Measurements from ENCODE around the gene CELSR1. TPM values are rescaled to one million over a fixed set of nuclear protein-coding genes. Genes with fewer than 3 reads are reported as not detected.

Gene CELSR1
- total and polyA plus RNA-seq, 2 of the 13 experiments (the other 11 are each of a cell fraction or from before 2014, with no cell fraction given), result 0.78 to 1.8 TPM

DNA sequence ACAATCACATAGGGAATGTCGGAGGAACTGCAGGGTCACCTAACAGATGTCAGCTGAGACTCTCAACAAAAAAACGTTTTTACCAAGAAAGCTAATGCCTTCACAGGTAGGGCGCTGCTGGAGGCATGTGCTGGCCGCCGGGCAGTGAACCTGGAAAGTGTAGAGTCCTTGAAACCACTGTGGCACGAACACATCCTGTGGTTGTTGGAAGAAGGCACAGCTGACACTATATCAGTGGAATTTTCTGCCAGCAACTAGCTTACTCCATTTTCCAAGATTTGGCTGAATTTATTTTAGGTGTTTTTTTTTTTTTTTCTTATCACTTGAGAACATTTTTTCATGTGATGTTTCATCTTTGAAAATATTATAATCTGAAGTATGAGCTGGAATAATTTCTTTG lies 187.7 kb downstream of the CELSR1 start:
- no peak for FAIRE-seq
- DNase-seq (ENCODE audit: low spot score), result no peak
- no peaks in the 10 kb centered on the region for H3K27me3 ChIP-seq (ENCODE audit: control insufficient read depth in 1 of 2, insufficient read depth in 2 of 2, low read length in 2 of 2)
- no peak overlapping the region for H3K4me3 ChIP-seq (replicated peaks in 1 of 3; ENCODE audit: insufficient read depth in 1 of 3, low read depth in 2 of 3, low read length in 3 of 3)
- whole genome bisulfite sequencing (ENCODE audit: low lambda C conversion rate), result 82% methylated on average over 6 of the region's 6 CpGs
- H3K79me2 ChIP-seq (ENCODE audit: insufficient read depth, low read length), result no peaks in the 10 kb centered on the region
- ATAC-seq, result no peak
- intact Hi-C loops (cut with micrococcal nuclease; ENCODE audit: unreplicated experiment) (no loop called here), in situ Hi-C loops (cut with HindIII; ENCODE audit: extremely low pct_ligation_motif_present, low pct_unique_long_range_greater_than_20kb) (no loop called here)
- BruUV-seq (replicated peaks), result no TSS peak
- no peaks in the 10 kb centered on the region for H3K9me3 ChIP-seq (ENCODE audit: low read length)
- H4K20me1 ChIP-seq (ENCODE audit: insufficient read depth, low read length), result no peaks in the 10 kb centered on the region
- no peak overlapping the region for H3K27ac ChIP-seq (ENCODE audit: extremely low read length, insufficient read depth, low read length)
- no peak overlapping the region for H3K9ac ChIP-seq (ENCODE audit: insufficient read depth, low read depth, low read length)
- no peak overlapping the region for H3K4me2 ChIP-seq (ENCODE audit: low read depth, low read length)
- ChIA-PET POLR2A (no interaction called here), CTCF (ENCODE audit: low intra/inter-chr PET ratio, low total read pairs) (no interaction called here)
- peaks cover 58 to 97% of the 10 kb centered on the region in 2 experiments for H3K36me3 ChIP-seq (replicated peaks in 1 of 2; ENCODE audit: control insufficient read depth in 1 of 2, insufficient read depth in 2 of 2, low read length in 2 of 2)
- no peaks in the 10 kb centered on the region for H3K4me1 ChIP-seq (ENCODE audit: insufficient read depth, low read length)
- H2AFZ ChIP-seq (ENCODE audit: low read length), result no peak overlapping the region
- TF ChIP-seq HNRNPK (IDR thresholded peaks at IDR 0.05; ENCODE audit: low read depth, low read length, poor library complexity, severe bottlenecking), result no peak
- no peak for TF ChIP-seq ZNF713 (CRISPR knock-in tag; IDR thresholded peaks at IDR 0.05)
- TF ChIP-seq ZMYM2 (CRISPR knock-in tag; IDR thresholded peaks at IDR 0.05), result no peak
- no peak for TF ChIP-seq HNRNPLL (IDR thresholded peaks at IDR 0.05; ENCODE audit: low read depth, low read length, poor library complexity, severe bottlenecking)
- TF ChIP-seq ZNF781 (CRISPR knock-in tag; IDR thresholded peaks at IDR 0.05; ENCODE audit: borderline replicate concordance, not compliant biosample characterization), result no peak
- no peak for TF ChIP-seq NFYC (CRISPR knock-in tag; IDR thresholded peaks at IDR 0.05)
- TF ChIP-seq PCBP1 (IDR thresholded peaks at IDR 0.05; ENCODE audit: borderline replicate concordance, low read depth, low read length), result no peak
- TF ChIP-seq ZSCAN21 (CRISPR knock-in tag; IDR thresholded peaks at IDR 0.05; ENCODE audit: borderline replicate concordance), result no peak
- TF ChIP-seq, protein P1, sequence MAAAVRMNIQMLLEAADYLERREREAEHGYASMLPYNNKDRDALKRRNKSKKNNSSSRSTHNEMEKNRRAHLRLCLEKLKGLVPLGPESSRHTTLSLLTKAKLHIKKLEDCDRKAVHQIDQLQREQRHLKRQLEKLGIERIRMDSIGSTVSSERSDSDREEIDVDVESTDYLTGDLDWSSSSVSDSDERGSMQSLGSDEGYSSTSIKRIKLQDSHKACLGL (CRISPR knock-in tag; IDR thresholded peaks at IDR 0.05), result no peak
- TF ChIP-seq SOX6 (IDR thresholded peaks at IDR 0.05), result no peak
- TF ChIP-seq SOX6 (CRISPR knock-in tag; IDR thresholded peaks at IDR 0.05), result no peak
- no peak for TF ChIP-seq HDAC1 (CRISPR knock-in tag; IDR thresholded peaks at IDR 0.05)
- TF ChIP-seq ISL2 (CRISPR knock-in tag; IDR thresholded peaks at IDR 0.05), result no peak
